NOMO-1 treated with DMSO at 0.1 percent for 48 hours (cell line): ENCODE results near the gene VAV3.
A peak's percentile ranks its signal among the peaks of the same experiment; 100 is the strongest.

Experiments
- DNase-seq: peaks from one replicate; lab custom pipeline; 2025; ENCODE audit not compliant: unreplicated experiment; lab: John Stamatoyannopoulos, UW

The VAV3 gene

GRCh38 chr1:107691540-107691939, 273.4 kb downstream of the VAV3 start:
- peak; percentile 65 for DNase-seq

GRCh38 chr1:107690491-107690890, 274.5 kb downstream of the VAV3 start:
- no peak for DNase-seq

- DNase-seq: no peak
Measured at GRCh38 chr1:107689733-107690132, 275.2 kb downstream of the VAV3 start.

- DNase-seq: no peak
Measured at GRCh38 chr1:107689159-107689558, 275.8 kb downstream of the VAV3 start.

GRCh38 chr1:107687849-107688753, 276.9 kb downstream of the VAV3 start:
- peak; percentile 91 for DNase-seq

GRCh38 chr1:107683683-107684082, 281.3 kb downstream of the VAV3 start:
- no peak for DNase-seq

- no peak for DNase-seq
Measured at GRCh38 chr1:107683191-107683657, 281.8 kb downstream of the VAV3 start.

- no peak for DNase-seq
Measured at GRCh38 chr1:107682467-107682866, 282.5 kb downstream of the VAV3 start.

- no peak for DNase-seq
Measured at GRCh38 chr1:107681001-107681479, 283.9 kb downstream of the VAV3 start.

- no peak for DNase-seq
Measured at GRCh38 chr1:107680579-107680985, 284.4 kb downstream of the VAV3 start.

- no peak for DNase-seq
Measured at GRCh38 chr1:107679411-107679953, 285.5 kb downstream of the VAV3 start.

GRCh38 chr1:107678993-107679392, 286.0 kb downstream of the VAV3 start:
- DNase-seq: peak; percentile 25

- no peak for DNase-seq
Measured at GRCh38 chr1:107677697-107678096, 287.3 kb downstream of the VAV3 start.

GRCh38 chr1:107674486-107674885, 290.5 kb downstream of the VAV3 start:
- DNase-seq: no peak

GRCh38 chr1:107673006-107673405, 292.0 kb downstream of the VAV3 start:
- DNase-seq: peak; percentile 52

GRCh38 chr1:107670397-107671040, 294.5 kb downstream of the VAV3 start:
- DNase-seq: no peak

- no peak for DNase-seq
Measured at GRCh38 chr1:107669996-107670395, 295.0 kb downstream of the VAV3 start.

GRCh38 chr1:107668762-107669161, 296.2 kb downstream of the VAV3 start:
- DNase-seq: no peak

GRCh38 chr1:107666493-107666892, 298.5 kb downstream of the VAV3 start:
- DNase-seq: no peak

GRCh38 chr1:107664982-107665925, 299.7 kb downstream of the VAV3 start:
- no peak for DNase-seq

GRCh38 chr1:107662971-107663370, 302.0 kb downstream of the VAV3 start:
- DNase-seq: no peak
